GM15510 (cell line): ENCODE results near the gene RFC5.

Source experiments
- POLR2A ChIP-seq: IDR thresholded peaks from 3 replicates; pipeline ENCODE4 v1.6.1; 2011; ENCODE audit warnings: borderline replicate concordance; ENCODE audit not compliant: insufficient read length; ENCODE audit errors: extremely low read depth

The RFC5 gene

GRCh38 chr12:118016424-118017264 lies at the start of gene RFC5:
Gene RFC5 (plus strand): TSS chr12:118016703. CDS start chr12:118016828, 125 bp downstream.
- TF ChIP-seq POLR2A = peak; percentile 88

DNA sequence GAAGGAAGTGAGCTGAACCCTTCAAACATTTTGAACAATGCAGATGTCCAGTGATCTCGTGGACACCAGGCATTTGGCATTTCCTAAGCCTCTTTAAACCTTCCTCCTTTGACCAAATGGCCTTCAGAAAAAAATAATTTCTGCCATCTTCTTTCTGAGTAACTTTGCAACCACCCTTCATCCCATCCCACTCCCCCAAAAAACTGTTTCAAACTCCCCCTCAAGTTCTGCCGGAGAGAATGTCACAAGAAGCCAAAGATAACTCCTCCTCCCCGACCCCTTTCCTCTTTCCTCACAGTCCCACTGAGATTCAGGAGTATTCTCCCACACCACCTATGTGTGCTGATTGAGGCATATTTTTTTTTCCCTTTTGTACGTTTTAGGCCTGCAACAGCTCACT lies 49.5 kb upstream of the RFC5 start:
- no peak for TF ChIP-seq POLR2A

DNA sequence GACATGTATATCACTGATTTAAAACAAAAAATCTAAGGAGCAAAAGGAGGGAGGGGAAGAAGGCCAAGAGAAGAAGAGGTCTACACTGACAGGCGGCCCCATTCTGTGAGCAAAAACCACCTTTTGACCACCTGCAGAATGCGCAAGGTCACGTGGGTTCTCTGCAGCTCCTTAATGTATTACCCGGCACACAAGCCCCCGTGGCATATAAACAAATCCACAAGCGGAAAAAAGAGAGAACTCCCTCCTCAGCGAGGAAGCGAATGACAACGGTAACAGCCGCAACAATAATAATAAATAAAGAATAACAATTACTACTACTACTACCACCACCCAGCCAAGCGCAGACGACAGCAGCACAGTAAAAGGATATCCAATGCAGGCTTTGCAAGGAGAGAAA lies 49.0 kb upstream of the RFC5 start:
- TF ChIP-seq POLR2A = no peak

DNA sequence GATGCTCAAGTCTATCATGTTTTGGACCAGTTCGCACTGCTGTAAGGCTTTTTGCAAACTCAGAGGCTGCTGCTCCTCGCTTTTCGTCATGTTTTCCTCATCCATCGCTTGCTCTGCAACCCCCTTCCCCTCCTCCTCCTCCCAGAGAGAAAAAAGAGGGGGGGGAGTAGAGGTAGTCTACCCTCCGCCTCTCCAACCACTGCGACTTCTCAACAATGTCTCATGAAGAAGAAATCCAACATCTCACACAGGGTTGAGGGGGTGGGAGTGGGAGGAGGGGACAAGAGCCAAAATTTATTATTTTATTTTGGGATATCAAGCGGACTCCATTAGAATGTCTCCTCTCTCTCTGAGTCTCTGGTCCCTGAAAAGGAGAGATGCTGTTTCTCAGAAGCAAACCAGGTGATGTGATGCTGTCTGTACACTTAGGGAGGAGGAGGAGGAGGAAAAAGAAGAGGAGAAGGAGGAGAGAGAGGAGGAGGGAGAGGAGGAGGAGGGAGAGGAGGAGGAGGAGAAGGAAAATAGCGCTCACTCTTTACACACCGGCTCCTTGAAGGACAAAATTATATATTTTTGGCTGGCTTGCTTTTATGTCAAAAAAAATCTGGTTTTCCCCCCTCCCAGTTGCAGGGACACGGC lies 48.2 kb upstream of the RFC5 start:
- no peak for TF ChIP-seq POLR2A

DNA sequence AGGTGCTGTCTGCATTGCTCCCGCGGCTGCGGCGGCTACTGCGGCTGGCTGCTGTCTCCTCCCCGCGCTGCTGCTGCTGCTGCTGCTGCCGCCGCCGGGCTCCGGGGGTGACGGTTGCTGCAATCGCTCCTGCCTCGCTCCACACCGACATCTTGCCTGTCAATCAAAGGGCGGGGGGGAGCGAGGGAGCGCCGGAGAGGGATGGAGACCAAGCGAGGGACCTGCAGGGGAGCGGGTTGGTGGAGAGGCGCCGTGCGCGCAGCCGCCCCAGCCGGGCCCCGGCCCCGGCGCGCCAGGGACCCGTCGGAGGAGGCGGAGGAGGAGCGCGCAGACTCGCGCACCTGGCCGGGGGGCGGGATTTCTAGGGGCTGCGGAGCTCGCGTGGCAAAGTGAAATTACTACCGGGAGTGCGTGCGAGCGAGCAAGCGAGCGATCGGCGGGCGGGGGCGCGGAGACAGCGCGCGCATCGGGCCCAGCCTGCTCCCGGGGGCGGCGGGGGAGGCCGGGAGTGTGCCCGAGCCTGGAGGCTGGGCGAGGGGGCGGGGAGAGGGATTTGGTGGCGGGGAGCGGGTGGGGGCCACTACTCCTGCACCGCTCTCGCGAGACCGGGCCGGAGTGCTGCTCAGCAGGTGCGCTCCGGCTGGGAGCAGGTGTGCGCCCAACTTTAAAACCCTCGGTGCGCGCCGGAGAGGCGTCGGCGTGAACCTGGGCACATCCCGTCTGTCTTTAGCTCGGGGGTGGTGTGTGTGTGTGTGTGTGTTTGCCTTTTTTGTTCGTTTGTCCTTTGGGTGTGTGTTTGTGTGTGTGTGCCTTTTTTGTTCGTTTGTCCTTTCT lies 47.5 kb upstream of the RFC5 start, which contains the start of gene KSR2:
Gene KSR2 (minus strand): TSS at position 165 of the 834 bp plus-strand sequence. CDS start 735 bp downstream, outside the sequence.
- no peak for TF ChIP-seq POLR2A

DNA sequence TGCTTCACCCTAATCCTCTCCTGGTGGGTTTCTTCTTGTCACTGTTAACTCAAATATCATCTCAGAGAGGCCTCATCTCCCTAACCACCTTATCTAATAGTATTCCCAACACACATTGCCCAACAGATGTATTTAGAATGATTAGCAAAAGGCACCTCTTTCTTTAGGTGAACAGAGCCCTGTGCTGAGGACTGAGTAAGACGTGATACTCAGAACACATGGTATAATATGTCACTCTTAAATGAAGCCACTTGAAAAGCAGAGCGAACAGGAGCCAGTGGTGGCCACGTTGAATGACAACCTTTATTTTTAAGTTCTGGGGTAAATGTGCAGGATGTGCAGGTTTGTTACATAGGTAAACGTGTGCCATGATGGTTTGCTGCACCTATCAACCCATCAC lies 46.2 kb upstream of the RFC5 start:
- no peak for TF ChIP-seq POLR2A

- no peak for TF ChIP-seq POLR2A
Measured at GRCh38 chr12:117972301-117972700, 44.2 kb upstream of the RFC5 start.

DNA sequence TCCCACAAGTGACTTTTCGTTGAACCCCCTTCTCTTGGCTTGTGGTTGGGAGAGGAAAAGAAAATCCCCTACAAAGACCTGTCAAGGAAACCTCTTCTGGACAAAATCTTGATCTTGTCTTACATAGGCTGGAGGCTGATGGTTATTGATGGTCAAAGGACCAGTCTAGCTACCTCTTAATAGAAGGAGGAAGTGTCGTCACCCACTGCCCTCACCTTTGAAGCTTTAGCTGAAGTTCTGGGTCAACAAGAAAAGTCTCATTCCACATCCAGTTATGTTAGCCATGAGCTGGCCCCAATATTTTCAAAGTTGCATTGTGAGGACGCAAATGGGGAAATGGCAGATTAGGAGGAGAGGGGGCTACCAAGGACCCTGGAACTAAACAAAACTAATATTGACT lies 41.5 kb upstream of the RFC5 start:
- TF ChIP-seq POLR2A = no peak

DNA sequence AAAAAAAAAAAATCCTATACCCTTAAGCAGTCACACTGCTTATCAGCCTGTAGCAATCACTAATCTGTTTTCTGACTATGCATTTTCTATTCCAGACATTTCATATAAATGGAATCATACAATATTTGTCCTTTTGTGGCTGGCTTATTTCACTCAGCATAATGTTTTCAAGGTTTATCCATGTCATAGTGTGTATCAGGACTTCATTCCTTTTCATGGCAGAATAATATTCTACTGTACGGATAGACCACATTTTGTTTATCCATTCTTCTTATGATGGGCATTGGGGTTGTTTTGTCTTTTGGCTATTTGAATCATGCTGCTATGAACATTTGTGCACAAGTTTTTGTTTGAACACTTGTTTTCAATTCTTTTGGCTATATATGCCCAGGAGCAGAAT lies 39.1 kb upstream of the RFC5 start:
- no peak for TF ChIP-seq POLR2A

GRCh38 chr12:117980616-117981015 lies 35.9 kb upstream of the RFC5 start:
- TF ChIP-seq POLR2A = no peak

DNA sequence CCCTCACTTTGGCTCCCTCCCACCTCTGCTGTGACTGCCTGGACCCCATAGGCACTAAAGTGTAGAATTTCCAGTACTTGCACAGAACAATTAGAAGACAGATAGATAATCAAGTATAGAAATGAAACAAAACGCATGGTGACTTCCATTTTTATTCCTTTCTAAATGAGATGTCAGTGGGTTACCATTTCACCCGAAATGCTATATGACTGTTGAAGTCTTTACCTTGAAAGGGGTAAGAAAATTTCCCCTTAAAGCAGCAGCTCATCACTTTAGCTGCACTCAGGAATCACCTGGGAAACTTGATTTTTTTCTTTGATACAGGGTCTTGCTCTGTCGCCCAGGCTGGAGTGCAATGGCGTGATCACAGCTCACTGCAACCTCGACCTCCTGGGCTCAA lies 35.2 kb upstream of the RFC5 start:
- no peak for TF ChIP-seq POLR2A

DNA sequence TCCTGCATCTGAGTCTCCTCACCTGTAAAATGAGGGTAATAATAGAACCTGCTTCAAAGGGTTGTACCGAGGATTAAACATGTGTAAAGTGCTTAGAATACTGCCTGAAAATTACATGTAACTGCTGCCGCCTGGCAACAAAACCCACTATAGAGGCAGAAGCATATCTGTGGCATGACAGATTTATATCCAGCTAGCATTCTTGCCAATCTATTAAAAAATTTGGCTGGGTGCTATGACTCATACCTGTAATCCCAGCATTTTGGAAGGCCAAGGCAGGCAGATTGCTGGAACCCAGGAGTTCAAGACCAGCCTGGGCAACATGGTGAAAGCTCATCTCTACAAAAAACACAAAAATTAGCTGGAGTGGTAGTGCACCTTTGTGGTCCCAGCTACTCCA lies 31.3 kb upstream of the RFC5 start:
- TF ChIP-seq POLR2A = no peak

GRCh38 chr12:117986705-117987469 lies 29.6 kb upstream of the RFC5 start:
- no peak for TF ChIP-seq POLR2A
